Tibial artery (tissue), 4 donors: ENCODE results near the gene RELL2.

Experiments
- DNase-seq, 2 donors: peaks; one replicate each; pipeline ENCODE4 v3.0.0-alpha.2; 2019
- H3K27ac ChIP-seq, 2 donors: fragments of 200-600 bp; sonication (generic) in 1 of 2; 1 replicate in 1 of 2; 2 replicates in 1 of 2; pipeline ENCODE4 v1.5.1; 2018 to 2019; ENCODE audit warnings: mild to moderate bottlenecking in 1 of 2
- H3K27me3 ChIP-seq, 2 donors: fragments of 200-600 bp; sonication (generic) in 1 of 2; one replicate each; pipeline versions ENCODE4 v1.5.1 to v1.6.0; 2016 to 2019
- H3K36me3 ChIP-seq, 3 donors: fragments of 200-600 bp; sonication (generic) in 2 of 3; one replicate each; pipeline ENCODE4 v1.5.1; 2016 to 2019; ENCODE audit warnings: mild to moderate bottlenecking in 2 of 3
- H3K4me1 ChIP-seq, 4 donors: fragments of 200-600 bp; sonication (generic) in 2 of 4; 1 replicate in 3 of 4; 2 replicates in 1 of 4; pipeline ENCODE4 v1.5.1; 2016 to 2019
- H3K4me3 ChIP-seq, 2 donors: fragments of 200-600 bp; sonication (generic) in 1 of 2; 1 replicate in 1 of 2; 2 replicates in 1 of 2; pipeline ENCODE4 v1.5.1; 2018 to 2019; ENCODE audit warnings: mild to moderate bottlenecking in 2 of 2
- H3K9me3 ChIP-seq, 3 donors: fragments of 200-600 bp; sonication (generic) in 1 of 3; one replicate each; pipeline ENCODE4 v1.5.1; 2016 to 2019
- CTCF ChIP-seq, 2 experiments: fragments of 200-600 bp in 1 of 2; fragments of 450-650 bp in 1 of 2; IDR thresholded peaks; one replicate each; pipeline ENCODE4 v1.5.1; 2017 to 2019; ENCODE audit warnings: antibody characterized with exemption in 2 of 2, mild to moderate bottlenecking in 1 of 2, moderate library complexity in 1 of 2
- intact Hi-C: fragments of 100-400 bp; cut with DNase I; formaldehyde crosslinking; loops from one replicate; pipeline ENCODE4 v1.15.0; 2023; ENCODE audit warnings: low total_unique reads

Gene RELL2

GRCh38 chr5:141686648-141687416 is 50.0 kb downstream of the RELL2 start:
- peaks cover 0 to 9% (median 7%) of the 10 kb centered on the region in 4 donors for H3K4me1 ChIP-seq
- H3K27me3 ChIP-seq = peaks cover 0 to 17% of the 10 kb centered on the region in 2 donors
- no peak for TF ChIP-seq CTCF (IDR thresholded peaks at IDR 0.05)
- intact Hi-C loops = no loop called here
- no peak overlapping the region for H3K4me3 ChIP-seq
- H3K36me3 ChIP-seq = no peaks in the 10 kb centered on the region
- no peaks in the 10 kb centered on the region for H3K9me3 ChIP-seq
- no peak for DNase-seq
- no peak overlapping the region for H3K27ac ChIP-seq
